DOHH2 (cell line): ENCODE results near the gene UTS2R.

Source experiments
- EZH2phosphoT487 ChIP-seq: fragments of 200-600 bp; sonication (generic); IDR thresholded peaks from 2 replicates; pipeline ENCODE4 v1.6.1; 2017; ENCODE audit warnings: borderline replicate concordance, mild to moderate bottlenecking, antibody characterized with exemption, low read length, moderate library complexity, mixed read lengths
- TF ChIP-seq, protein P1 (sequence below): fragments of 200-600 bp; sonication (generic); IDR thresholded peaks from one replicate; pipeline ENCODE4 v1.5.1; 2014; ENCODE audit warnings: antibody characterized with exemption, mild to moderate bottlenecking, low read depth, low read length; ENCODE audit not compliant: poor library complexity, severe bottlenecking

DNA sequence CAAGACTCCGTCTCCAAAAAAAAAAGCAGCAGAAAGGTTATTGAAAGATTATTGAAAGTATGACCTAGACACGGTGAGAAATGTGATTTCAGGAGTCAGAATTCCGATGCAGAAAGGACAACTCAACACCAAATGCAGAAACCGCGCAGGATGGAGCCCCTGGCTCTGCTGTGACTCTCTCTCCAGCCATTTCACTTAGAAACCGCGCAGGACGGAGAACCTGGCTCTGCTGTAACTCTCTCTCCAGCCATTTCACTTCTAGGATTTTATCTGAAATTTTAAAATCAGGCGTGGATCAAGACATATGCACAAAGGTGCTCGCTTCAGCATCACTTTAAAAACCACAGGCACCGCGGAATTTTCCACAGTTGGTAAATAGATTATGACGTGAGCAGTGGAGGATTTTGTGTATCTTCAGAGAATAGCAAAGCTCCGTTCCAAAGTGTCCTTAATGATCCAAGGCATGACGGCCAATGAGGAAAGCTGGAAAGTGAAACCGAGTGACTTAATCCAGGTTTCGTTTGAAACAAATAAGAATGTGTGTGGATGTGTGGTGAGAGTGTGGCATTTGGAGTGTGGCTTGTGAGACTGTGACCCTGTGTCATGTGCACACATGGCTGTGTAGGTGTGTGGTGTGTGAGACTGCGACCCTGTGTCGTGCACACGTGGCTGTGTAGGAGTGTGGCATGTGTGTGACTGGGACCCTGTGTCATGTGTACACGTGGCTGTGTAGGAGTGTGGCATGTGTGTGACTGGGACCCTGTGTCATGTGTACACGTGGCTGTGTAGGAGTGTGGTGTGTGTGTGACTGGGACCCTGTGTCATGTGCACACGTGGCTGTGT is 9.5 kb downstream of the UTS2R start:
- TF ChIP-seq, protein P1, sequence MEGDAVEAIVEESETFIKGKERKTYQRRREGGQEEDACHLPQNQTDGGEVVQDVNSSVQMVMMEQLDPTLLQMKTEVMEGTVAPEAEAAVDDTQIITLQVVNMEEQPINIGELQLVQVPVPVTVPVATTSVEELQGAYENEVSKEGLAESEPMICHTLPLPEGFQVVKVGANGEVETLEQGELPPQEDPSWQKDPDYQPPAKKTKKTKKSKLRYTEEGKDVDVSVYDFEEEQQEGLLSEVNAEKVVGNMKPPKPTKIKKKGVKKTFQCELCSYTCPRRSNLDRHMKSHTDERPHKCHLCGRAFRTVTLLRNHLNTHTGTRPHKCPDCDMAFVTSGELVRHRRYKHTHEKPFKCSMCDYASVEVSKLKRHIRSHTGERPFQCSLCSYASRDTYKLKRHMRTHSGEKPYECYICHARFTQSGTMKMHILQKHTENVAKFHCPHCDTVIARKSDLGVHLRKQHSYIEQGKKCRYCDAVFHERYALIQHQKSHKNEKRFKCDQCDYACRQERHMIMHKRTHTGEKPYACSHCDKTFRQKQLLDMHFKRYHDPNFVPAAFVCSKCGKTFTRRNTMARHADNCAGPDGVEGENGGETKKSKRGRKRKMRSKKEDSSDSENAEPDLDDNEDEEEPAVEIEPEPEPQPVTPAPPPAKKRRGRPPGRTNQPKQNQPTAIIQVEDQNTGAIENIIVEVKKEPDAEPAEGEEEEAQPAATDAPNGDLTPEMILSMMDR = no peak
- TF ChIP-seq EZH2phosphoT487 = no peak
